HCT116 (cell line): ENCODE measurements around the gene STAT4. TPM values are rescaled to one million over a fixed set of nuclear protein-coding genes. Genes with fewer than 3 reads are reported as not detected.

Experiments used
- ATAC-seq: fragments of 200-7000 bp; cut with Tn5 transposase; 2 replicates; pipeline ENCODE4 v1.9.1; 2020; ENCODE audit warnings: mild to moderate bottlenecking, moderate library complexity
- BruUV-seq: library from RNA; stranded (reverse); fragments of 400-500 nt; replicated peaks from 2 replicates; lab custom pipeline; 2021; lab: Mats Ljungman, UMichigan
- CTCF ChIA-PET: fragments of 300-600 bp; sonication (Branson Sonifier 250); formaldehyde crosslinking; loops from one replicate; lab custom pipeline; 2021; ENCODE audit warnings: antibody characterized with exemption; lab: Charles Lee
- POLR2A ChIA-PET: fragments of 300-600, 350-600 bp; sonication (Branson Sonifier 250); formaldehyde crosslinking; loops from one replicate; lab custom pipeline; 2021; ENCODE audit warnings: antibody characterized with exemption; lab: Charles Lee
- RAD21 ChIA-PET, 2 experiments: fragments of 300-600 bp; sonication (Branson Sonifier 250); formaldehyde crosslinking; loops; one replicate each; lab custom pipeline; 2023; ENCODE audit warnings: low total read pairs in 2 of 2; ENCODE audit not compliant: uncharacterized antibody in 2 of 2, unreplicated experiment in 2 of 2, low non-redundant PET in 1 of 2; lab: Charles Lee
- DNase-seq: peaks from one replicate; pipeline ENCODE4 v3.0.0-alpha.2; 2010; ENCODE audit warnings: low read depth, low spot score
- H2AFZ ChIP-seq: fragments of 200-600 bp; shearing (Covaris generic), sonication (generic); 2 replicates; pipeline ENCODE4 v1.6.1; 2017; ENCODE audit warnings: low read depth, mixed run types, mixed read lengths, antibody characterized with exemption, low read length; ENCODE audit not compliant: poor library complexity, severe bottlenecking
- H3K27ac ChIP-seq: 2 replicates; pipeline ENCODE4 v1.5.1; 2012; ENCODE audit warnings: low read depth, low read length
- H3K27me3 ChIP-seq: fragments of 200-600 bp; sonication (generic); 2 replicates; pipeline ENCODE4 v1.6.1; 2016; ENCODE audit warnings: mixed run types, low read length, mixed read lengths; ENCODE audit not compliant: insufficient read depth
- H3K36me3 ChIP-seq, 2 experiments: fragments of 200-500 bp in 1 of 2; fragments of 200-600 bp in 1 of 2; sonication (Bioruptor generic) in 1 of 2; sonication (generic) in 1 of 2; 2 replicates each; pipeline versions ENCODE4 v1.5.1 to v1.6.1; 2014 to 2016; ENCODE audit warnings: low read length in 2 of 2, inconsistent platforms in 1 of 2, mixed read lengths in 1 of 2, mixed run types in 1 of 2; ENCODE audit not compliant: insufficient read depth in 2 of 2, control insufficient read depth in 1 of 2
- H3K4me1 ChIP-seq, 2 experiments: fragments of 200-600 bp in 1 of 2; sonication (generic) in 1 of 2; 2 replicates each; pipeline versions ENCODE4 v1.5.1 to v1.6.1; 2012 to 2017; ENCODE audit warnings: low read length in 2 of 2, inconsistent platforms in 1 of 2, mild to moderate bottlenecking in 1 of 2, mixed read lengths in 1 of 2, mixed run types in 1 of 2, moderate library complexity in 1 of 2; ENCODE audit not compliant: insufficient read depth in 2 of 2, control insufficient read depth in 1 of 2
- H3K4me2 ChIP-seq: fragments of 200-600 bp; sonication (generic); 2 replicates; pipeline ENCODE4 v1.6.1; 2017; ENCODE audit warnings: mixed run types, low read length, mixed read lengths
- H3K4me3 ChIP-seq, 2 experiments: fragments of 200-600 bp in 1 of 2; sonication (generic) in 1 of 2; replicated peaks in 1 of 2; 2 replicates each; pipeline ENCODE4 v1.5.1; 2011 to 2016; ENCODE audit warnings: low read length in 2 of 2, control low read depth in 1 of 2, low read depth in 1 of 2, mild to moderate bottlenecking in 1 of 2, mixed read lengths in 1 of 2, mixed run types in 1 of 2
- H3K79me2 ChIP-seq: fragments of 200-600 bp; sonication (generic); 2 replicates; pipeline ENCODE4 v1.6.1; 2017; ENCODE audit warnings: mild to moderate bottlenecking, mixed run types, low read length, moderate library complexity, mixed read lengths; ENCODE audit not compliant: insufficient read depth
- H3K9ac ChIP-seq: fragments of 200-600 bp; sonication (generic); 2 replicates; pipeline ENCODE4 v1.6.1; 2016; ENCODE audit warnings: low read length, mixed read lengths
- H3K9me2 ChIP-seq: fragments of 200-600 bp; sonication (generic), shearing (Covaris generic); 2 replicates; pipeline ENCODE4 v1.6.1; 2017; ENCODE audit warnings: mixed run types, mild to moderate bottlenecking, moderate library complexity; ENCODE audit not compliant: insufficient read depth
- H3K9me3 ChIP-seq, 2 experiments: fragments of 200-500 bp in 1 of 2; fragments of 200-600 bp in 1 of 2; sonication (Bioruptor generic) in 1 of 2; sonication (generic) in 1 of 2; 2 replicates each; pipeline ENCODE4 v1.6.1; 2014 to 2017; ENCODE audit warnings: low read length in 2 of 2, mixed read lengths in 2 of 2, inconsistent platforms in 1 of 2, low read depth in 1 of 2, mild to moderate bottlenecking in 1 of 2, mixed run types in 1 of 2, moderate library complexity in 1 of 2; ENCODE audit not compliant: control insufficient read depth in 1 of 2, insufficient read depth in 1 of 2
- H4K20me1 ChIP-seq: fragments of 200-600 bp; sonication (generic), shearing (Covaris generic); 2 replicates; pipeline ENCODE4 v1.6.1; 2017; ENCODE audit warnings: mixed run types, mild to moderate bottlenecking, moderate library complexity; ENCODE audit not compliant: insufficient read depth
- ATF3 ChIP-seq: IDR thresholded peaks from 2 replicates; pipeline ENCODE4 v1.6.1; 2012
- CBX3 ChIP-seq: IDR thresholded peaks from 2 replicates; pipeline ENCODE4 v1.6.1; 2012; ENCODE audit warnings: low read depth
- EGR1 ChIP-seq: IDR thresholded peaks from 2 replicates; pipeline ENCODE4 v1.6.1; 2012; ENCODE audit warnings: low read depth
- ELF1 ChIP-seq: IDR thresholded peaks from 2 replicates; pipeline ENCODE4 v1.6.1; 2012; ENCODE audit warnings: low read depth, borderline replicate concordance
- EZH2 ChIP-seq: fragments of 200-600 bp; sonication (generic); IDR thresholded peaks from 2 replicates; pipeline ENCODE4 v1.6.1; 2017; ENCODE audit warnings: antibody characterized with exemption, mixed run types
- EZH2phosphoT487 ChIP-seq: fragments of 200-600 bp; IDR thresholded peaks from 2 replicates; pipeline ENCODE4 v1.6.1; 2018; ENCODE audit warnings: antibody characterized with exemption, borderline replicate concordance
- JUND ChIP-seq: IDR thresholded peaks from 2 replicates; pipeline ENCODE4 v1.6.1; 2012
- MAX ChIP-seq: IDR thresholded peaks from 2 replicates; pipeline ENCODE4 v1.6.1; 2012
- RAD21 ChIP-seq: IDR thresholded peaks from 2 replicates; pipeline ENCODE4 v1.6.1; 2012; ENCODE audit warnings: low read depth, mild to moderate bottlenecking
- SIN3A ChIP-seq: IDR thresholded peaks from 2 replicates; pipeline ENCODE4 v1.6.1; 2012; ENCODE audit warnings: low read depth
- SRF ChIP-seq: IDR thresholded peaks from 2 replicates; pipeline ENCODE4 v1.6.1; 2012; ENCODE audit warnings: low read depth
- TCF7L2 ChIP-seq: IDR thresholded peaks from 2 replicates; pipeline ENCODE4 v1.7.0; 2011; ENCODE audit warnings: borderline replicate concordance, inconsistent platforms; ENCODE audit not compliant: insufficient read depth, insufficient read length; ENCODE audit errors: extremely low read depth
- ZBTB33 ChIP-seq: IDR thresholded peaks from 2 replicates; pipeline ENCODE4 v1.6.1; 2011; ENCODE audit warnings: mild to moderate bottlenecking, low read length, moderate library complexity; ENCODE audit not compliant: insufficient replicate concordance; ENCODE audit errors: extremely low read depth
- ZFX ChIP-seq: fragments of 450-650 bp; IDR thresholded peaks from 2 replicates; pipeline ENCODE4 v1.6.1; 2017
- ZNF274 ChIP-seq: fragments of 200-500 bp; sonication (Bioruptor generic); IDR thresholded peaks from 2 replicates; pipeline ENCODE4 v1.6.1; 2014; ENCODE audit warnings: mild to moderate bottlenecking, low read depth, low read length, inconsistent platforms
- intact Hi-C: fragments of 100-400 bp; cut with micrococcal nuclease; formaldehyde crosslinking; loops from 2 replicates; pipeline ENCODE4 v1.10.0; 2022
- total RNA-seq: library from RNA; stranded (reverse); gene quantifications from one replicate; pipeline ENCODE4 v1.2.1, GENCODE V29; 2021; ENCODE audit not compliant: unreplicated experiment

Gene STAT4
- total RNA-seq, 1 experiment from 2014 or later = 2.0 TPM

- no peak for DNase-seq
- TF ChIP-seq SIN3A (no peak), EGR1 (no peak), ZBTB33 (no peak), EZH2phosphoT487 (no peak), MAX (no peak), SRF (no peak), JUND (no peak), ELF1 (no peak), RAD21 (no peak), ATF3 (no peak), EZH2 (no peak), TCF7L2 (no peak), CBX3 (no peak), ZFX (no peak), ZNF274 (no peak)
- TF ChIP-seq, all 23 proteins: peak for 0
- no peaks in the 10 kb centered on the region for H3K79me2 ChIP-seq
- ChIA-PET CTCF (no interaction called here), RAD21 (no interaction called here), POLR2A (no interaction called here)
- no peaks in the 10 kb centered on the region for H3K27me3 ChIP-seq
- intact Hi-C loops = no loop called here
- H3K4me1 ChIP-seq = no peaks in the 10 kb centered on the region
- no peaks in the 10 kb centered on the region for H4K20me1 ChIP-seq
- no TSS peak for BruUV-seq
- no peaks in the 10 kb centered on the region for H3K9me2 ChIP-seq
- H3K9me3 ChIP-seq = no peaks in the 10 kb centered on the region
- H3K4me2 ChIP-seq = no peak overlapping the region
- no peak overlapping the region for H3K27ac ChIP-seq
- H3K4me3 ChIP-seq = no peak overlapping the region
- H3K36me3 ChIP-seq = no peaks in the 10 kb centered on the region
- H3K9ac ChIP-seq = no peak overlapping the region
- no peak for ATAC-seq
- no peak overlapping the region for H2AFZ ChIP-seq
Measured at GRCh38 chr2:191083540-191083939, 67.3 kb downstream of the STAT4 start.
